VCaP (cell line): ENCODE data around the gene C11orf42.

Experiments
- H3K27ac ChIP-seq: fragments of 450-650 bp; 2 replicates; pipeline ENCODE4 v1.5.1; 2017
- TF ChIP-seq, protein P1 (sequence below): fragments of 450-650 bp; conservative IDR thresholded peaks from 2 replicates; pipeline ENCODE4 v1.5.1; 2017; ENCODE audit warnings: mild to moderate bottlenecking, moderate library complexity

Gene C11orf42

DNA sequence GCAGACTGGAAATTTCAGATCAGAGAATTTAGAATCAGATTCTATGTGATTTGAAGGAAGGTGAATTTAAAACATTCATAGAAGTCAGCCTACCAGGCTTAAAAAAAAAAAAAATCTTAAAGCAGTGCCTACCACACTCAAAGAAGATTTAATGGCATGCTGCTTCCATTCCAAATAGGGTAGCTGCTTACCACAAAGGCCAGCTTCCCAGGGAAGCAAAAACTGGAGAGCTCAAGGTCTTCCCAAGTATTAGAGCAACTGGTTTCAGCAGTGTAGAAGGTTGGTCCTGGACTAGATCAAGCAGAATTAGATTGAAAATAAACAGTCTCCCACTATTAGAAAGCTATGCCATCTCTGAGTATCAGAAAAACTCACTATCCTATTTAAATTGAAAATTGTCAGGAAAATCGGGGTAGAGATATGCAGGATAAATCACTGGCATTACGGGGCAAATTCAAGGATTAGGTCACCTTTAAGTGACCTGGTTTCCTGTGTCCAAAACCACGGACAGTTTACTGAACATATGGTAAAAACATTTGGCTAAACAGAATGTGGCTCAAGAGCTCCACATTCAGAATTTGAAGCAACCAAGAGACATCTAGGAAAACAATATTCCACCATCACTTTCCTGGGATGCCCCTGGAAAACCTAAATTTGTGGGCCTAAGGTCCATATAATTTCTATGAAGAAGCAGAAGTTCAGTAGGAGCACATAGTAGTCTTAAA lies 1.3 kb downstream of the C11orf42 start:
- H3K27ac ChIP-seq = no peak overlapping the region
- TF ChIP-seq, protein P1, sequence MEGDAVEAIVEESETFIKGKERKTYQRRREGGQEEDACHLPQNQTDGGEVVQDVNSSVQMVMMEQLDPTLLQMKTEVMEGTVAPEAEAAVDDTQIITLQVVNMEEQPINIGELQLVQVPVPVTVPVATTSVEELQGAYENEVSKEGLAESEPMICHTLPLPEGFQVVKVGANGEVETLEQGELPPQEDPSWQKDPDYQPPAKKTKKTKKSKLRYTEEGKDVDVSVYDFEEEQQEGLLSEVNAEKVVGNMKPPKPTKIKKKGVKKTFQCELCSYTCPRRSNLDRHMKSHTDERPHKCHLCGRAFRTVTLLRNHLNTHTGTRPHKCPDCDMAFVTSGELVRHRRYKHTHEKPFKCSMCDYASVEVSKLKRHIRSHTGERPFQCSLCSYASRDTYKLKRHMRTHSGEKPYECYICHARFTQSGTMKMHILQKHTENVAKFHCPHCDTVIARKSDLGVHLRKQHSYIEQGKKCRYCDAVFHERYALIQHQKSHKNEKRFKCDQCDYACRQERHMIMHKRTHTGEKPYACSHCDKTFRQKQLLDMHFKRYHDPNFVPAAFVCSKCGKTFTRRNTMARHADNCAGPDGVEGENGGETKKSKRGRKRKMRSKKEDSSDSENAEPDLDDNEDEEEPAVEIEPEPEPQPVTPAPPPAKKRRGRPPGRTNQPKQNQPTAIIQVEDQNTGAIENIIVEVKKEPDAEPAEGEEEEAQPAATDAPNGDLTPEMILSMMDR = no peak

DNA sequence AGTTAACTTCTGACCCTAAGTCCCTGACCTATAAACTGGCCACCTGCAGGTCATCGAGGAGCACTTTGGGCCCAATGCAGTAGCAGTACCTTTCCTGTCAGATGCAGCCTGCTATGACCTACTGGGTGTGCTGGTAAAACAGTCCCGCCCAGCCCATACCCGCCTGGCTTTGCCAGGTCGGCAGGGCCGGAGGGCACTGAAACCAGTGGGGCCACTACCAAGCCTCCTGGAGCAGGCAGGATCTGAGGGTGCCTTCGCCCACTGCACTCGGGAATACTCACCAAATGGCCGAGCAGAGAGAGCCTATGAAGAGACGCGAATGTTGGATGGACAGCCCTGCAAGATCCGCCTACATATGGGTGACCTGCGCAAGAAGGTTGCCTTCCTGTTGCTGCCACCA lies 4.4 kb downstream of the C11orf42 start:
- TF ChIP-seq, protein P1 = no peak
- H3K27ac ChIP-seq = no peak overlapping the region

DNA sequence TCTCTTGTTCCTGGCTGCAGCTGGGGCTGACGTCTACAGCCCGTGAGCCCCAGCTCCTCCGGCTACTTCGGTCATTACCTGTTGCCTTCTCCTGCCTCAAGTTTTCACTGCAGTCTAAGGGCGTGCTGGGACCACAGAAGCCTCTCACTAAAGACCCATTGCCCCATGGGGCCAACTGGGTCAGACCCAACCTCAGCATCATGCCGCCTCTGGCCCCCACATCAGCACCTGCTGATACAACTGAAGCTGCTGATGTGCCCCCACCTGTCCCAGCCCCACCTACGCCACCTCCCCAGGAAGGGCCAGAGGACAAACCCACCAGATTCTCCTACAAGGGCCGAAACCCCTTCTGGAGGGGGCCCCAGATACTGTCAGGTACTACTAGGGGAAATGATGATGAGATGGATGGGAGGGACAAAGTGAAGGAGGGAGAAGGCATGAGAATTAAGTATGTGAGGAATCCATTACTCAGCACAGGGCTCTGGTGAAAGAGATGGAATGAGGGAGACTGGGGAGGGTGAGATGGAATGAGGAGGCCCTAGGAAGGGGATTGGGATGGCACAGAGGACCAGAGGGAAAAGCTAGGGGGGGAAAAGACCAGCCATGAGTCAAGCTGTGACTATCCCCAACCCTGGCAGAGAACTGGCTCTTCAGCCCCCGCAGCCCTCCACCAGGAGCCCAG lies 5.1 kb downstream of the C11orf42 start:
- TF ChIP-seq, protein P1 = no peak
- H3K27ac ChIP-seq = no peak overlapping the region

DNA sequence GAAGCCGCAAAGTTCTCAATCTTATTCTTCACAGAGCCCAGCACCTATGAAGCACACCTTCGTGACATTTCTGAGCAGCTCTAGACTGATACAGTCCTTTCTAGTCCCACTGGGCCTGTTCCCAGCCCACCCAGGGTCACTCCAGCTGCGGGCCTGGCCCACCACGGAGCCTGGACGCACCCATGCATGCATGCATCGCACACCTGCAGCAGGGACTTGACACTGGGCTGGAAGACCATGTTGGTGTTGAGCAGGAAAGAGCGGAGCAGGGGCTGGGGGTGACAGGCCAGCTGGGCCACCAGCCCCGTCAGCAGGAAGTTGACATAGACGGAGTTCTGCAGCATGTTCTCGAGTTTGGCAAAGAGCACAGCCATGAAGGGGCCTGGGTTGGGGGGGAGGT lies 9.2 kb downstream of the C11orf42 start:
- TF ChIP-seq, protein P1 = no peak

DNA sequence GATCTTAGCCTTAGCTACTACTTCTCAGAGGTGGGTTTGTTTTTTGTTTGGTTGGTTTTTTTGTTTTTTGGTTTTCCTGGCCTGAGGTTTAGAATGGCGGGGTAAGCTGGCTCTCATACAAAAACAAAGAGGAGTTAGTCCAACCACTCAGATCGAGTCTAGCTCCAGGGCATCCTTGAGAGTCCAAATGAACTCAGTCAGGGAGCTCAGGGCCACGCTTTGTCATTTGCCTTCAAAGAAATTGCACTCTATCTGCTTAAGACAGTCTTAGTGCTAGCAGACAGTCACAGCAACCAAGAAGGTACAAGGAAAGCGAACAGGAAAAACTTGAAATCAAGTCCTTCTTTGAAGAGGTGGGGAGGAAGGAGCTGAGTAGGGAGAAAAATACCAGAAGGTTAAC lies 11.1 kb downstream of the C11orf42 start:
- TF ChIP-seq, protein P1 = no peak
- no peak overlapping the region for H3K27ac ChIP-seq

More for the DNA sequence above, 9.2 kb downstream of the C11orf42 start:
- H3K27ac ChIP-seq = no peak overlapping the region

DNA sequence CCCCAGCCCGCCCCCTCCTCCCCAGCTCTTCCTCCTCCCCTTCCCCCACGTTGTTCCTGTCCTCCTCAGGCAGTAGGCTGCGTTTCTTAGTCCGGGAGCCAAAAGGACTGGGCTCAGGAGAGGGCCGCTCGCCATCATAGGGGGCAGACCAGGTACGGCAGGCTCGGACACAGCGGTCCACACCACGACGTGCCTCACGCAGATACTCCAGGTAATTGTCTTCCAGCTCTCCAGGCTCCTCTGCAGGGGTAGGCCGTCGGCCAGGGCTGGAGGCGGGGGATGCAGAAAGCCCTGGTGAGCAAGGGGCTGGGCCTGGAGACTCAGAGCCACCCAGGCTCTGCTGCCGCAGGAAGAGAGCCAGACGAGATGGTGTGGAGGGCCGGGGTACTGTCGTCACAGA lies 12.4 kb downstream of the C11orf42 start:
- TF ChIP-seq, protein P1 = no peak
- H3K27ac ChIP-seq = no peak overlapping the region

DNA sequence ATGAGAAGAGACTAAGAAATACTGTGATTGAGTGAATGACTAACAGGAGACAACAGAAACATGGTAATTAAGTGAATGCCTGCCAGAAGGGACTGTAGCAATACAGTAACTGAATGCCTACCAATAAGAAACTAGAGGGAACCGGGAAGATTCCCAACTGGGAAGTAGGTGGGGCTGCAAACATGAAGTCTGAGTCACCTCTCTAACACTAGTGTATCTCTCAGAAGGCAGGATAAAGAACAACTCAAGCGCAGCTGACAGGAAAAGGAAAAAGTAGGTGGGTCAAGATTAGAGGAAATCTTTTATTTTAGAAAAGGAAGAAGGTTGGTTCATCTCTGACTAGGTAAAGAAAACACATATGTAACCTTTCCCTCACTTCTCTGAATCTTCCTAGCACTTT lies 14.0 kb downstream of the C11orf42 start:
- TF ChIP-seq, protein P1 = no peak
- no peak overlapping the region for H3K27ac ChIP-seq
